Fibroblast of lung (primary cell): Measurements from ENCODE around the gene TPI1. TPM values are rescaled to one million over a fixed set of nuclear protein-coding genes. Genes with fewer than 3 reads are reported as not detected.
A peak's percentile ranks its signal among the peaks of the same experiment; 100 is the strongest.

Experiments
- DNase-seq, 2 donors: peaks; one replicate each; pipeline versions ENCODE4 v3.0.0 to v3.0.0-alpha.2; 2010; ENCODE audit warnings: low read depth in 2 of 2
- H2AFZ ChIP-seq: 2 replicates; pipeline ENCODE4 v1.5.1; 2012; ENCODE audit warnings: low read length, control low read depth, inconsistent platforms
- H3K27ac ChIP-seq: 2 replicates; pipeline ENCODE4 v1.5.1; 2011; ENCODE audit warnings: low read length, control low read depth; ENCODE audit not compliant: insufficient read depth
- H3K27me3 ChIP-seq: 2 replicates; pipeline ENCODE4 v1.5.1; 2011; ENCODE audit warnings: mild to moderate bottlenecking, low read length; ENCODE audit not compliant: control insufficient read depth, insufficient read depth
- H3K36me3 ChIP-seq: 2 replicates; pipeline ENCODE4 v1.5.1; 2011; ENCODE audit warnings: low read length; ENCODE audit not compliant: control insufficient read depth, insufficient read depth
- H3K4me1 ChIP-seq: 2 replicates; pipeline ENCODE4 v1.5.1; 2011; ENCODE audit warnings: low read length; ENCODE audit not compliant: control insufficient read depth, insufficient read depth; ENCODE audit errors: extremely low read depth
- H3K4me2 ChIP-seq: 2 replicates; pipeline ENCODE4 v1.5.1; 2011; ENCODE audit warnings: low read length, control low read depth; ENCODE audit not compliant: insufficient read depth; ENCODE audit errors: extremely low read depth
- H3K4me3 ChIP-seq, 4 experiments: fragments of 200-600 bp in 1 of 4; sonication (generic) in 1 of 4; replicated peaks in 1 of 4; 2 replicates each; pipeline ENCODE4 v1.5.1; 2011 to 2016; ENCODE audit warnings: low read length in 4 of 4, low read depth in 3 of 4, mild to moderate bottlenecking in 3 of 4, control low read depth in 2 of 4, inconsistent platforms in 1 of 4, mixed read lengths in 1 of 4; ENCODE audit not compliant: insufficient read depth in 1 of 4; ENCODE audit errors: control extremely low read depth in 1 of 4
- H3K79me2 ChIP-seq: 2 replicates; pipeline ENCODE4 v1.5.1; 2012; ENCODE audit warnings: mild to moderate bottlenecking, low read length, inconsistent platforms; ENCODE audit not compliant: control insufficient read depth, insufficient read depth
- H3K9ac ChIP-seq: 2 replicates; pipeline ENCODE4 v1.5.1; 2011; ENCODE audit warnings: mild to moderate bottlenecking, low read length, control low read depth; ENCODE audit not compliant: insufficient read depth
- H3K9me3 ChIP-seq: 2 replicates; pipeline ENCODE4 v1.5.1; 2012; ENCODE audit warnings: low read depth, low read length; ENCODE audit not compliant: control insufficient read depth, insufficient read depth
- H4K20me1 ChIP-seq: 2 replicates; pipeline ENCODE4 v1.5.1; 2011; ENCODE audit warnings: low read length; ENCODE audit not compliant: control insufficient read depth, insufficient read depth; ENCODE audit errors: extremely low read depth
- CTCF ChIP-seq, 2 donors: IDR thresholded peaks in 1 of 2; conservative IDR thresholded peaks in 1 of 2; 1 replicate in 1 of 2; 2 replicates in 1 of 2; pipeline ENCODE4 v1.5.1; 2011 to 2012; ENCODE audit warnings: low read length in 2 of 2, control low read depth in 1 of 2, inconsistent platforms in 1 of 2, low read depth in 1 of 2, mild to moderate bottlenecking in 1 of 2
- EZH2 ChIP-seq: IDR thresholded peaks from 2 replicates; pipeline ENCODE4 v1.5.1; 2012; ENCODE audit warnings: low read length, control low read depth, mild to moderate bottlenecking; ENCODE audit errors: missing control alignments
- polyA plus RNA-seq, 2 donors: library from polyadenylated mRNA; depleted of rRNA in 1 of 2; stranded (reverse) in 1 of 2; unstranded in 1 of 2; fragments of >200 nt; gene quantifications; 2 replicates each; pipeline ENCODE4 v1.2.1, GENCODE V29; 2011 to 2012; ENCODE audit warnings: missing spikeins in 1 of 2
- total RNA-seq: library from RNA; depleted of rRNA; stranded (reverse); fragments of >200 nt; gene quantifications from 2 replicates; pipeline ENCODE4 v1.2.1, GENCODE V29; 2014

TPI1 gene
- total and polyA plus RNA-seq, 2 donors (not counting 1 experiment from before 2014, with no cell fraction given) = 934 to 1,654 TPM

DNA sequence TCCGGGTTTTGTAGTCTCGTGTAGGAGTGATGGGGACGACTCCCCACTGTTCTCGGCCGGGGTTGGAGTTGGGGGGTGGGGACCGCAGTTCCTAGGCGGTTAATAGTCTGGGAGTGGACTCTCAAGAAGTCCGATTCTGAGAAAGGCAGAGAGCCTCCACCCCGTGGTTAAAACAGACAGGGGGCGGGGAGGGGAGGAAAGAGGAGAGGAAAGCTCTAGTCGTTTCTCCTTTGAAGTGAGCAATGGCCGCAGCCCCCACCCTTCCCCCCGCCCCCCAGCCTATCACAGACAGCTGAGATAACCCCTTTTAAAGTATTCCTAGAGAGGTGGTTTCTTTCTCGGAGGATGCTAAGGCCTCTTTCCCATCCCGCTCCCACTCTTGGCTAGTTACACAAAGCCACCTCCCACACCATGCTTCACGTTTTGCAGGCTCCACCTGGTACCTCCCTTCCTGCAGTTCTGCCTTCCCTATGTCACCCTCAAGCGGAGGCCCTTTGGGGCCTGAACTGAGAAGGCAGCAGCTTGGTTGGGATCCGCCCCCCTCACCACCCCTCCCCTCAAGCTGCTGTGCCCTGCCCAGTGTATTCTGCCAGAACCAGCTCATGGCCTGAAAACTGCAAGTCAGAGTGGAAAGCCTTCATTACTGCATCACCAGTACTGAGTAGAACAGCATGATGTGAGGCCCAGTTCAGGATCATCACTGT is 14.5 kb upstream of the TPI1 start:
- peaks cover 49% of the 10 kb centered on the region for H3K79me2 ChIP-seq
- TF ChIP-seq EZH2 (no peak), CTCF (conservative IDR thresholded peaks at IDR 0.05 in 1 of 2, IDR thresholded peaks at IDR 0.05 in 1 of 2; ENCODE audit: low read depth in 1 of 2, low read length in 2 of 2) (no peak)

DNA sequence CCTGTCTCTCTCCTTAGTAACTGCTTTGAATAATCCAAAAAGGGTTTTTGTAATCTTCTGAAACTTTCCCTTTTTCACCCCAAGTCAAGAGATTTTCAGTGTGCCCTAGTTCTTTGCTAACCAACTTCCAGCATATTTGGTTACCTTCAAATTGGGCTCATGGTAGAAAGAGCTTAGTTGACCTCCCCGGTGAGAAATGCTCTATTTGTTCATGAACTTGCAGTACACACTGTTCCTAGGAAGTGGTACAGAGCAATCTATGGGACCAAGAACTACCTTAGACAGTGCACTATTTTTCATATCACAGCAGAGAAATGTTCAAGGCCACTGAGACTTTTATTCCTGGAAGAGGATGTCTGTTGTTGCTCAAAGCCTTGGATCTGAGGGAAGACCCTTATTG is 13.7 kb upstream of the TPI1 start:
- TF ChIP-seq EZH2 (no peak), CTCF (conservative IDR thresholded peaks at IDR 0.05 in 1 of 2, IDR thresholded peaks at IDR 0.05 in 1 of 2; ENCODE audit: low read depth in 1 of 2, low read length in 2 of 2) (no peak)
- peak overlapping the region; percentile 82 for H3K27ac ChIP-seq
- H3K4me1 ChIP-seq = peaks cover 17% of the 10 kb centered on the region
- no peak for DNase-seq
- H3K27me3 ChIP-seq = no peaks in the 10 kb centered on the region
- peaks cover 47% of the 10 kb centered on the region for H3K79me2 ChIP-seq
- peak overlapping the region in 3 of 4 experiments; percentile 61 to 93 (median 81) for H3K4me3 ChIP-seq
- H4K20me1 ChIP-seq = no peaks in the 10 kb centered on the region
- no peak overlapping the region for H2AFZ ChIP-seq
- peaks cover 20% of the 10 kb centered on the region for H3K36me3 ChIP-seq
- H3K9me3 ChIP-seq = no peaks in the 10 kb centered on the region
- peak overlapping the region; percentile 56 for H3K9ac ChIP-seq
- peak overlapping the region; percentile 58 for H3K4me2 ChIP-seq

More for the DNA sequence above, 14.5 kb upstream of the TPI1 start:
- H4K20me1 ChIP-seq = no peaks in the 10 kb centered on the region
- H3K4me1 ChIP-seq = peaks cover 17% of the 10 kb centered on the region
- peak overlapping the region; percentile 56 for H3K9ac ChIP-seq
- peak overlapping the region; percentile 95 for H3K4me2 ChIP-seq
- H3K27me3 ChIP-seq = no peaks in the 10 kb centered on the region
- peak; percentile 82 to 85 for DNase-seq
- peak overlapping the region; percentile 61 to 93 (median 74) for H3K4me3 ChIP-seq
- H2AFZ ChIP-seq = peak overlapping the region; percentile 19
- H3K27ac ChIP-seq = peak overlapping the region; percentile 82
- H3K36me3 ChIP-seq = peaks cover 15% of the 10 kb centered on the region
- H3K9me3 ChIP-seq = no peaks in the 10 kb centered on the region

DNA sequence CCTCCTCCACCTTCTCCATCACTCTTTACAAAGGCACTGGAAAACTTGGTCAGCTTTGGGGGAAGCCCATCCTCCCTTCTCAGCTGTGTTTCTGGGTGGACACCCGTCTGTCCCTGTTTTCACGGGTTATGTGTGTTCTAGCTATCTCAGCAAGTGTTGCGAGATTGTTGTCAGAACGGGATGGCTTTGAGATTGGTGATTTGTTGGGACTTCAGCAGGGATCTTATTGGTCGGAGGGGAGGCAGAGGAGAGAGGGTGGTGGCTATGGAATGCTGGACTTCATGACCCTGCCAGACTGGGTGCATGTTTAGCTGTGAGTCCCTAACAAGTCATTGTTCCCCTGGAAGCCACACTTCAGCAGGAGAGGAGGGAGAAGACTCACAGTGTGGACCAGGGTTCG is 13.3 kb upstream of the TPI1 start:
- no peak for TF ChIP-seq CTCF (conservative IDR thresholded peaks at IDR 0.05 in 1 of 2, IDR thresholded peaks at IDR 0.05 in 1 of 2; ENCODE audit: low read depth in 1 of 2, low read length in 2 of 2)
- TF ChIP-seq EZH2 = no peak
- no peak for DNase-seq
- peak overlapping the region; percentile 58 for H3K4me2 ChIP-seq
- peaks cover 43% of the 10 kb centered on the region for H3K79me2 ChIP-seq
- no peak overlapping the region for H2AFZ ChIP-seq
- peaks cover 17% of the 10 kb centered on the region for H3K4me1 ChIP-seq
- H3K27me3 ChIP-seq = no peaks in the 10 kb centered on the region
- peak overlapping the region in 1 of 4 experiments; percentile 81 for H3K4me3 ChIP-seq
- no peaks in the 10 kb centered on the region for H3K9me3 ChIP-seq
- no peaks in the 10 kb centered on the region for H4K20me1 ChIP-seq
- peak overlapping the region; percentile 82 for H3K27ac ChIP-seq
- H3K36me3 ChIP-seq = peaks cover 20% of the 10 kb centered on the region
- no peak overlapping the region for H3K9ac ChIP-seq
